MM.1S (cell line): ENCODE data around the gene ANKRD27.

Experiments
- DNase-seq: peaks from one replicate; pipeline ENCODE4 v3.0.0-alpha.2; 2015
- H2AFZ ChIP-seq: fragments of 300-600 bp; sonication (generic); 2 replicates; pipeline ENCODE4 v1.6.0; 2016; ENCODE audit warnings: antibody characterized with exemption, low read length
- H3F3A ChIP-seq: fragments of 300-600 bp; sonication (generic); 2 replicates; pipeline ENCODE4 v1.6.1; 2016; ENCODE audit warnings: mild to moderate bottlenecking, antibody characterized with exemption, low read length, moderate library complexity, mixed read lengths; ENCODE audit not compliant: insufficient read depth
- H3K27ac ChIP-seq: fragments of 300-600 bp; sonication (generic); 2 replicates; pipeline ENCODE4 v1.5.1; 2016; ENCODE audit warnings: mild to moderate bottlenecking, low read length
- H3K27me3 ChIP-seq: fragments of 300-600 bp; sonication (generic); replicated peaks from 2 replicates; pipeline ENCODE4 v1.6.0; 2016; ENCODE audit warnings: low read length; ENCODE audit not compliant: insufficient read depth
- H3K36me3 ChIP-seq: fragments of 300-600 bp; sonication (generic); replicated peaks from 2 replicates; pipeline ENCODE4 v1.6.1; 2016; ENCODE audit warnings: mild to moderate bottlenecking, low read length, mixed read lengths; ENCODE audit not compliant: insufficient read depth
- H3K4me1 ChIP-seq: fragments of 300-600 bp; sonication (generic); 2 replicates; pipeline ENCODE4 v1.6.1; 2016; ENCODE audit warnings: low read length, mixed read lengths
- H3K4me2 ChIP-seq: fragments of 300-600 bp; sonication (generic); 2 replicates; pipeline ENCODE4 v1.6.0; 2016; ENCODE audit warnings: low read depth, low read length
- H3K4me3 ChIP-seq: fragments of 300-600 bp; sonication (generic); 2 replicates; pipeline ENCODE4 v1.5.1; 2016; ENCODE audit warnings: low read length, mixed read lengths
- H3K79me2 ChIP-seq: fragments of 300-600 bp; sonication (generic); 2 replicates; pipeline ENCODE4 v1.6.1; 2016; ENCODE audit warnings: mixed run types, low read length, mixed read lengths
- H3K9ac ChIP-seq: fragments of 300-600 bp; sonication (generic); 2 replicates; pipeline ENCODE4 v1.6.1; 2016; ENCODE audit warnings: low read length, mixed read lengths
- H3K9me2 ChIP-seq: fragments of 300-600 bp; sonication (generic); replicated peaks from 2 replicates; pipeline ENCODE4 v1.6.1; 2016; ENCODE audit warnings: mild to moderate bottlenecking, low read length, mixed read lengths; ENCODE audit not compliant: insufficient read depth
- H3K9me3 ChIP-seq: fragments of 300-600 bp; sonication (generic); replicated peaks from 2 replicates; pipeline ENCODE4 v1.6.1; 2016; ENCODE audit warnings: mild to moderate bottlenecking, low read length, mixed read lengths; ENCODE audit not compliant: insufficient read depth
- H4K20me1 ChIP-seq: fragments of 300-600 bp; sonication (generic); 2 replicates; pipeline ENCODE4 v1.6.1; 2016; ENCODE audit warnings: mild to moderate bottlenecking, low read length, moderate library complexity, mixed read lengths; ENCODE audit not compliant: insufficient read depth
- EZH2 ChIP-seq: fragments of 300-600 bp; sonication (generic); optimal IDR thresholded peaks from 2 replicates; pipeline ENCODE3; 2017; ENCODE audit warnings: low read depth, mild to moderate bottlenecking, antibody characterized with exemption, low read length, mixed read lengths
- EZH2phosphoT487 ChIP-seq: fragments of 300-600 bp; sonication (generic); IDR thresholded peaks from 2 replicates; pipeline ENCODE4 v1.6.1; 2018; ENCODE audit warnings: antibody characterized with exemption, low read length
- TF ChIP-seq, protein P1 (sequence below): fragments of 300-600 bp; sonication (generic); IDR thresholded peaks from 2 replicates; pipeline ENCODE4 v1.5.1; 2016; ENCODE audit warnings: antibody characterized with exemption, low read length, mixed read lengths

Gene ANKRD27

DNA sequence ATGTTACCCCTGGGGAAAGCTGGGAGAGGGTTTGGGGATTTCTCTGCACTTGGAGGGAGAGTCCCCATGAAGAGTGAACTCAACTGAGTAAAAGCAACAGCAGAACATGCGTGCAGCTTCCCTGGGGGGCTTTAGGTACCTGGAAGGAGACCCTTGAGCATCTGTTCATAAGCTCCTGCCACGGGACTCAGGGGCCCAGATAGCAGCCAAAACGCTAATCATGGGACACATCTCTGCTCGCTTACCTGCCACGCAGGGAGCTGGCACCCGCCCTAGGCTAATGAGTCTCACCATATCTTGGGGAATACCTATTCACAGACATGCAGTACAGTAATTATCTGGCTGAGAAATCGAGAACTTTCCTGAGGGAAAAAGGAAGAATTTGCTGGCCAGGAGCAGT, 60.1 kb downstream of the ANKRD27 start:
- H3F3A ChIP-seq: no peaks in the 10 kb centered on the region
- DNase-seq: no peak
- no peak overlapping the region for H3K4me2 ChIP-seq
- H3K27me3 ChIP-seq: no peaks in the 10 kb centered on the region
- H3K27ac ChIP-seq: no peak overlapping the region
- H3K9me3 ChIP-seq: no peaks in the 10 kb centered on the region
- TF ChIP-seq, protein P1, sequence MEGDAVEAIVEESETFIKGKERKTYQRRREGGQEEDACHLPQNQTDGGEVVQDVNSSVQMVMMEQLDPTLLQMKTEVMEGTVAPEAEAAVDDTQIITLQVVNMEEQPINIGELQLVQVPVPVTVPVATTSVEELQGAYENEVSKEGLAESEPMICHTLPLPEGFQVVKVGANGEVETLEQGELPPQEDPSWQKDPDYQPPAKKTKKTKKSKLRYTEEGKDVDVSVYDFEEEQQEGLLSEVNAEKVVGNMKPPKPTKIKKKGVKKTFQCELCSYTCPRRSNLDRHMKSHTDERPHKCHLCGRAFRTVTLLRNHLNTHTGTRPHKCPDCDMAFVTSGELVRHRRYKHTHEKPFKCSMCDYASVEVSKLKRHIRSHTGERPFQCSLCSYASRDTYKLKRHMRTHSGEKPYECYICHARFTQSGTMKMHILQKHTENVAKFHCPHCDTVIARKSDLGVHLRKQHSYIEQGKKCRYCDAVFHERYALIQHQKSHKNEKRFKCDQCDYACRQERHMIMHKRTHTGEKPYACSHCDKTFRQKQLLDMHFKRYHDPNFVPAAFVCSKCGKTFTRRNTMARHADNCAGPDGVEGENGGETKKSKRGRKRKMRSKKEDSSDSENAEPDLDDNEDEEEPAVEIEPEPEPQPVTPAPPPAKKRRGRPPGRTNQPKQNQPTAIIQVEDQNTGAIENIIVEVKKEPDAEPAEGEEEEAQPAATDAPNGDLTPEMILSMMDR: no peak
- TF ChIP-seq EZH2phosphoT487: no peak
- TF ChIP-seq EZH2: no peak
- no peaks in the 10 kb centered on the region for H4K20me1 ChIP-seq
- no peak overlapping the region for H3K9ac ChIP-seq
- no peak overlapping the region for H2AFZ ChIP-seq
- no peak overlapping the region for H3K4me3 ChIP-seq
- H3K36me3 ChIP-seq: no peaks in the 10 kb centered on the region
- H3K4me1 ChIP-seq: no peaks in the 10 kb centered on the region
- no peaks in the 10 kb centered on the region for H3K9me2 ChIP-seq
- H3K79me2 ChIP-seq: no peaks in the 10 kb centered on the region

DNA sequence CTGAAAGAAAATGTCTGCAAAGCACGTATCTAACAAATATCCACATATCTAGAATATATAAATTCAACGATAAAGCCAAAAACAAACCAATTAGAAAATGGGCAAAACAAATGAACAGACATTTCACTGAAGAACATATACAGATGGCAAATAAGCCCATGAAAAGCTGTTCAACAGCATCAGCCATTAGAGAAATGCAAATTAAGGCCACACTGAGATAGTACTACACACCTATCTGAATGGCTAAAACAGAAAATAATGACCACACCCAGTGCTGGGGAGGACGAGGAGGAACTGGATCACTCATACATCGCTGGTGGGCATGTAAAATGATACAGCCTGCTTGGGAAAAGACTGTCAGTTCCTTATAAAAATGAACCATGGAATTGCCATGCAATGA, 62.0 kb downstream of the ANKRD27 start:
- no peak for DNase-seq
- TF ChIP-seq EZH2 (no peak), EZH2phosphoT487 (no peak)
- TF ChIP-seq, protein P1: no peak
- H3K27me3 ChIP-seq: no peaks in the 10 kb centered on the region
- H3K9ac ChIP-seq: no peak overlapping the region
- H3K4me3 ChIP-seq: no peak overlapping the region
- no peaks in the 10 kb centered on the region for H4K20me1 ChIP-seq
- H3F3A ChIP-seq: no peaks in the 10 kb centered on the region
- H3K79me2 ChIP-seq: no peaks in the 10 kb centered on the region
- no peak overlapping the region for H3K4me2 ChIP-seq
- H3K4me1 ChIP-seq: no peaks in the 10 kb centered on the region
- no peak overlapping the region for H3K27ac ChIP-seq
- H3K9me2 ChIP-seq: no peaks in the 10 kb centered on the region
- no peaks in the 10 kb centered on the region for H3K36me3 ChIP-seq
- no peaks in the 10 kb centered on the region for H3K9me3 ChIP-seq
- H2AFZ ChIP-seq: no peak overlapping the region

DNA sequence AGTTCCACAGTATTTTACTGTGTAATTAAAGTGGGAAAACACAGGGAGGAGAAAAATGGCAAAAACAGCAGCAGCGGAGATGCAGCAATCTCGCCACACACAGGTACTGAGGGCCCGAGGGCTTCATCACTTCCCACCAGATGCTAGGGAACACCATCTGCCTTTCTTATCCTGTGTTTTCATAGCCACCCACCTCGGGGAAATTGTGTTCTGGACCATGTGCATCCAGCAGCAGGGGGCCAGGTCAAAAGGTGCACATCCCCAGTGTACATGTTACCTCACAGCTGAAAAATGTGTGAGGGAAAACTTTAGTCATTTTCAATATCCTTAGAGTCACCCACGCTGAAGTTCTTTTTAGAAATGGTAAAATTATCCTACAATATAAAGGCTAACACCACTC, 63.8 kb downstream of the ANKRD27 start:
- H3F3A ChIP-seq: no peaks in the 10 kb centered on the region
- H3K4me2 ChIP-seq: no peak overlapping the region
- no peaks in the 10 kb centered on the region for H3K36me3 ChIP-seq
- no peaks in the 10 kb centered on the region for H3K27me3 ChIP-seq
- H3K9me2 ChIP-seq: no peaks in the 10 kb centered on the region
- H3K4me3 ChIP-seq: no peak overlapping the region
- no peak overlapping the region for H3K9ac ChIP-seq
- no peak overlapping the region for H2AFZ ChIP-seq
- H3K27ac ChIP-seq: no peak overlapping the region
- no peak for DNase-seq
- TF ChIP-seq, protein P1: no peak
- no peak for TF ChIP-seq EZH2phosphoT487
- no peak for TF ChIP-seq EZH2
- H4K20me1 ChIP-seq: no peaks in the 10 kb centered on the region
- H3K4me1 ChIP-seq: no peaks in the 10 kb centered on the region
- no peaks in the 10 kb centered on the region for H3K9me3 ChIP-seq
- H3K79me2 ChIP-seq: no peaks in the 10 kb centered on the region
